Mucosa of descending colon (tissue), 3 donors: ENCODE measurements around the gene ARF3. TPM values are rescaled to one million over a fixed set of nuclear protein-coding genes. Genes with fewer than 3 reads are reported as not detected.
"Not testable (repeated sequence)": the region's sequence is repeated elsewhere in the genome, so short reads cannot be mapped to it uniquely, and the experiment has no call there.

Source experiments
- ATAC-seq: fragments of 200-7000 bp; cut with Tn5 transposase; one replicate; pipeline ENCODE4 v1.9.1; 2020; ENCODE audit warnings: mild to moderate bottlenecking, moderate library complexity
- DNase-seq, 3 donors: peaks; one replicate each; pipeline ENCODE4 v3.0.0-alpha.2; 2020
- H3K36me3 ChIP-seq: fragments of 200-600 bp; one replicate; pipeline ENCODE4 v1.8.0; 2021; ENCODE audit warnings: low read depth, mild to moderate bottlenecking
- H3K4me1 ChIP-seq: fragments of 200-600 bp; one replicate; pipeline ENCODE4 v1.8.0; 2021; ENCODE audit warnings: low read depth, mild to moderate bottlenecking
- H3K4me3 ChIP-seq: fragments of 200-600 bp; one replicate; pipeline ENCODE4 v1.8.0; 2021; ENCODE audit warnings: mild to moderate bottlenecking
- H3K9me3 ChIP-seq: fragments of 200-600 bp; one replicate; pipeline ENCODE4 v1.8.0; 2021; ENCODE audit warnings: mild to moderate bottlenecking
- CTCF ChIP-seq: fragments of 200-600 bp; IDR thresholded peaks from one replicate; pipeline ENCODE4 v1.8.0; 2022; ENCODE audit warnings: antibody characterized with exemption, mild to moderate bottlenecking
- intact Hi-C, 2 donors: fragments of 100-400 bp; cut with DNase I in 1 of 2; cut with micrococcal nuclease in 1 of 2; formaldehyde crosslinking; loops; one replicate each; pipeline versions ENCODE4 v1.11.0 to v1.11.1; 2022; cut with DNase I, micrococcal nuclease
- total RNA-seq, 3 donors: library from RNA; stranded (reverse); fragmentation: NEBNext Ultra II Directional in 2 of 3; extraction: Animal tissue kit (Norgen Biotek cat#: 25700) in 2 of 3; gene quantifications; one replicate each; pipeline versions ENCODE4 v1.2.1 to v1.2.4, GENCODE V29; 2021 to 2023
- donor health status: DM: no; HTN: no; CAD: no; lungs with moderate emphysema.
- donor health status: DM: no; HTN: no; CAD: no.
- donor health status: DM: no; HTN: yes; CAD: no.

ARF3 gene
- total RNA-seq, 3 donors from 2014 or later = 207 to 280 (median 266) TPM

DNA sequence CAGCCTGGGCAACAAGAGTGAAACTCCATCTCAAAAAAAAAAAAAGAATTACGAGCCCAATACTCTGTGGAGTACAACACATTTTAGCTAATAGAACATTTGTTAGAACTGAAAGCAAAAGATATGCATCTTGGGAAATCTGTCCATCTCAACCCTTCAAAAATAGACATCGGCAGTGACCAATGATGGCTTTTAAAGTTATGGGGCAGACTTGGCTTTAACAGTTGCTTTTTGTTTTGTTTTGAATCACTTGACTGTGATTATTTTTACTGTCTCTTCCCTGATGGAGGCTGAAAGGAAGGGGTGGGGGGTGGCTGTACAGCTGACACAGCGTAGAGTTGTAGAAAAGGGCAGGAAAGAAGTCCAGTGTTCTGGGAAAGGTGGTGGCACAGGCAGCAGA, 34.2 kb downstream of the ARF3 start:
- Histone ChIP-seq H3K4me3 (no peak overlapping the region), H3K36me3 (no peaks in the 10 kb centered on the region), H3K4me1 (peaks cover 3% of the 10 kb centered on the region), H3K9me3 (no peaks in the 10 kb centered on the region)
- intact Hi-C loops = no loop called here
- ATAC-seq (no peak), DNase-seq (no peak)
- TF ChIP-seq CTCF = no peak

- intact Hi-C loops = no loop called here
- ATAC-seq (peak; percentile 66), DNase-seq (peak in 1 of 3 donors; percentile 42)
- no peaks in the 10 kb centered on the region for H3K36me3 ChIP-seq
- no peaks in the 10 kb centered on the region for H3K4me1 ChIP-seq
- H3K9me3 ChIP-seq = no peaks in the 10 kb centered on the region
- no peak for TF ChIP-seq CTCF
- no peak overlapping the region for H3K4me3 ChIP-seq
These were observed 39.3 kb downstream of the ARF3 start for GRCh38 chr12:48917857-48918537.

- intact Hi-C loops = no loop called here
- no peak for TF ChIP-seq CTCF
- Histone ChIP-seq H3K4me1 (no peaks in the 10 kb centered on the region), H3K9me3 (no peaks in the 10 kb centered on the region), H3K36me3 (no peaks in the 10 kb centered on the region), H3K4me3 (no peak overlapping the region)
- DNase-seq (no peak), ATAC-seq (no peak)
These were observed 47.1 kb downstream of the ARF3 start for GRCh38 chr12:48910196-48910595.

DNA sequence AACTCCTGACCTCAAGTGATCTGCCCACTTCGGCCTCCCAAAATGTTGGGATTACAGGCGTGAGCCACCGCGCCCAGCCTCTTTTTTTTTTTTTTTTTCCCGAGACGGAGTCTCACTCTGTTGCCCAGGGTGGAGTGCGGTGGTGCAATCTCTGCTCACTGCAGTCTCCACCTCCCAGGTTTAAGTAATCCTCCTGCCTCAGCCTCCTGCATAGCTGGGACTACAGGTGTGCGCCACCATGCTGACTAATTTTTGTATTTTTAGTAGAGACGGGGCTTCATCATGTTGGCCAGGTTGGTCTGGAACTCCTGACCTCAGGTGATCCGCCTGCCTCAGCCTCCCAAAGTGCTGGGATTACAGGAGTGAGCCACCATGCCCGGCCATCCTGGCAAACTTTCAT, 47.6 kb downstream of the ARF3 start:
- ATAC-seq, DNase-seq, intact Hi-C loops, H3K36me3 ChIP-seq, H3K4me1 ChIP-seq, H3K9me3 ChIP-seq, H3K4me3 ChIP-seq: not testable (repeated sequence)

DNA sequence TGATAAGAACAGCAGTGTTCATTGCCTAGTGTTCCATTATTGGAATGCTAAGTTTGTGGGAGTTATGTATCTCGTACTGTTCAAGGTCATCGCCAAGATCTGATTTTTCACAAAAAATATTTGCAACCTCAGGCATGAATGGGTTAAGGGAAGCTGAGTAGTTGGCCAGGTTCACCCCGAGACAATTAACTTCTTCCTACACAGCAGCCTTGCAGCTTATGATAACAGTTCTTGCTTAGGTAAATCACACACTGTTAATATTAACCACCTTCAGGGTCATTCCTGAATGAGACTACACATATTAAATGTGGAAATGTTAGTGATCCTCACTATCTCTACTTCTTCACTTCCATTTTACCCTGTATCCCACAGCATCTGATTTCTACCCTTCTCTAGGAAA, 50.0 kb downstream of the ARF3 start:
- TF ChIP-seq CTCF = no peak
- H3K36me3 ChIP-seq = no peaks in the 10 kb centered on the region
- H3K4me1 ChIP-seq = no peaks in the 10 kb centered on the region
- ATAC-seq (no peak), DNase-seq (no peak)
- intact Hi-C loops = no loop called here
- H3K4me3 ChIP-seq = no peak overlapping the region
- no peaks in the 10 kb centered on the region for H3K9me3 ChIP-seq

- Histone ChIP-seq H3K4me1 (no peaks in the 10 kb centered on the region), H3K4me3 (no peak overlapping the region), H3K9me3 (no peaks in the 10 kb centered on the region), H3K36me3 (no peaks in the 10 kb centered on the region)
- peak; percentile 32 for TF ChIP-seq CTCF
- intact Hi-C loops = no loop called here
- DNase-seq (peak; percentile 72 to 86 (median 76)), ATAC-seq (peak; percentile 95)
These were observed 53.3 kb downstream of the ARF3 start for GRCh38 chr12:48903982-48904411.
